Dendritic cell treated with granulocyte-macrophage colony-stimulating factor and Interleukin-4, amounts not matched to agents 40 ng/mL and 50 ng/mL, for 4 days (primary cell): Measurements from ENCODE around the gene IPP.

ENCODE experiments used
- H3K27ac Mint-ChIP-seq: one replicate; pipeline ENCODE4 v1.8.0; 2022; ENCODE audit warnings: mild to moderate bottlenecking, mixed read lengths
- H3K27me3 Mint-ChIP-seq: one replicate; pipeline ENCODE4 v1.8.0; 2022; ENCODE audit warnings: mild to moderate bottlenecking, mixed read lengths
- H3K36me3 Mint-ChIP-seq: one replicate; pipeline ENCODE4 v1.8.0; 2022; ENCODE audit warnings: low read depth, mixed read lengths
- H3K4me1 Mint-ChIP-seq: one replicate; pipeline ENCODE4 v1.8.0; 2022; ENCODE audit warnings: low read depth, mixed read lengths
- H3K4me3 Mint-ChIP-seq: one replicate; pipeline ENCODE4 v1.8.0; 2022; ENCODE audit warnings: mild to moderate bottlenecking, moderate library complexity, mixed read lengths
- H3K9me3 Mint-ChIP-seq: one replicate; pipeline ENCODE4 v1.8.0; 2022; ENCODE audit warnings: mixed read lengths
- intact Hi-C: fragments of 100-400 bp; cut with micrococcal nuclease; formaldehyde crosslinking; loops from one replicate; pipeline ENCODE4 v1.15.0; 2022

Gene IPP

GRCh38 chr1:45659222-45659621 is 91.2 kb downstream of the IPP start:
- no peaks in the 10 kb centered on the region for H3K4me1 Mint-ChIP-seq
- no peak overlapping the region for H3K27ac Mint-ChIP-seq
- H3K4me3 Mint-ChIP-seq = no peak overlapping the region
- intact Hi-C loops = no loop called here
- H3K36me3 Mint-ChIP-seq = peaks cover 81% of the 10 kb centered on the region
- H3K27me3 Mint-ChIP-seq = no peaks in the 10 kb centered on the region
- H3K9me3 Mint-ChIP-seq = no peaks in the 10 kb centered on the region

DNA sequence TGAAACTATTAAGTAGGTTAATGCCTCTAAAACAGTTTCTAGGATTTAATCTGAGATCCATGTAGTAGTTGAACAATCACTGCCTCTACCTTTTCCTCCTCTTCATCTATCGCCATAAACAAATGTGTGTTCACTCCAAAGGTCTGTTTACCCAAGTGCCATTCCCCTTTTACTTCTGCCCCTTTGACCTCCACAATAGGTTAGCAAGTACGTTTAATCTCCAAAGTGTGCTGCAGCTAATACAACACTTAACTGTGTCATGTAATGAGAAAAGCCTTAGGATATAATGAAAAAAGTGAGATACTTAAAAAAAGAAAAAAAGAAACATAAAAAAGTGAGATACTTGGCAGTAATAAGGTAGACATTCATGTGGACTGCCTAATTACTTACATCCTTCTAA is 92.3 kb downstream of the IPP start:
- Mint-ChIP-seq H3K27ac (no peak overlapping the region), H3K36me3 (peaks cover 85% of the 10 kb centered on the region), H3K4me3 (no peak overlapping the region), H3K27me3 (no peaks in the 10 kb centered on the region), H3K9me3 (no peaks in the 10 kb centered on the region), H3K4me1 (no peaks in the 10 kb centered on the region)
- intact Hi-C loops = no loop called here

DNA sequence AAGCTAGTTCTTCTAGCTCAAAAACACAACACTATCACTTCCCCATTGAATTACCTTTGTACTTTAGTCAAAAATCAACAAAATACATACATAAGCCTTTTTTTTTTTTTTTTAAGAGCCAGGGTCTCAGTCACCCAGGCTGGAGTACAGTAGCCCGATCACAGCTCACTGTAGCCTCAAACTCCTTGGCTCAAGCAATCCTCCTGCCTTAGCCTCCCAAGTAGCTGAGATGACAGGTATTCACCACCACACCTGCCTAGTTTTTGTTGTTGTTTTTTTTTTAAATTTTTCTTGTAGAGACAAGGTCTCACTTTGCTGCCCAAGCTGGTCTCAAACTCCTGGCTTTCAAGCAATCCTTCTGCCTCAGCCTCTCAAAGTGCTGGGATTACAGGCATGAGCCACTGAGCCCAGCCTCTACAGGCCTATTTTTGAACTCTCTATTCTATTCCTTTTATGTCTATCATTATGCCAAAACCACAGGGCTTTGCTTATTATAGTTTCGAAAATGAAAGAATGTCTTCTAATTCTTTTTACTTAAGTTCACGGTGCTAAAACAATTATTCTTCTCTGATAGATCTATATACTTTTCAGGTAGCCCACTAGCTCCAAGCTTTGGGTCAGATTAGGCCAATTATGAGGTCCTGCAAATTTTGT is 93.8 kb downstream of the IPP start:
- Mint-ChIP-seq H3K36me3 (peaks cover 95% of the 10 kb centered on the region), H3K4me3 (no peak overlapping the region), H3K27me3 (no peaks in the 10 kb centered on the region), H3K4me1 (no peaks in the 10 kb centered on the region), H3K9me3 (no peaks in the 10 kb centered on the region), H3K27ac (no peak overlapping the region)
- intact Hi-C loops = no loop called here

- Mint-ChIP-seq H3K4me3 (no peak overlapping the region), H3K36me3 (peaks cover 95% of the 10 kb centered on the region), H3K27ac (no peak overlapping the region)
Observed at GRCh38 chr1:45654540-45655280, 95.7 kb downstream of the IPP start.

More at GRCh38 chr1:45654540-45655280, 95.7 kb downstream of the IPP start:
- peaks cover 11% of the 10 kb centered on the region for H3K4me1 Mint-ChIP-seq
- intact Hi-C loops = no loop called here
- no peaks in the 10 kb centered on the region for H3K27me3 Mint-ChIP-seq
- no peaks in the 10 kb centered on the region for H3K9me3 Mint-ChIP-seq
